Endothelial cell of umbilical vein (primary cell): ENCODE data around the gene SNED1. TPM values are rescaled to one million over a fixed set of nuclear protein-coding genes. Genes with fewer than 3 reads are reported as not detected.

Source experiments
- BruUV-seq: library from RNA; stranded (reverse); fragments of 400-500 nt; replicated peaks from 2 replicates; lab custom pipeline; 2021; lab: Mats Ljungman, UMichigan
- CTCF ChIA-PET: fragments of 300-600, 350-600 bp; sonication (Branson Sonifier 250); formaldehyde crosslinking; loops from one replicate; lab custom pipeline; 2021; ENCODE audit warnings: antibody characterized with exemption, inconsistent platforms; lab: Charles Lee
- POLR2A ChIA-PET: fragments of 300-600, 350-600 bp; sonication (Branson Sonifier 250); formaldehyde crosslinking; loops from one replicate; lab custom pipeline; 2021; ENCODE audit warnings: antibody characterized with exemption, inconsistent platforms; lab: Charles Lee
- DNase-seq: peaks from one replicate; pipeline ENCODE4 v3.0.0-alpha.2; 2011; ENCODE audit warnings: low read depth, low spot score
- FAIRE-seq: peaks from 2 replicates; lab custom pipeline; 2011; peaks lifted over from hg19 to GRCh38; lab: Jason Lieb, UNC
- H2AFZ ChIP-seq: 2 replicates; pipeline ENCODE4 v1.6.0; 2012; ENCODE audit warnings: low read depth, low read length, control low read depth, inconsistent platforms
- H3K27ac ChIP-seq: 2 replicates; pipeline ENCODE4 v1.5.1; 2011; ENCODE audit warnings: low read depth, mild to moderate bottlenecking, control low read depth, low read length, moderate library complexity; ENCODE audit not compliant: insufficient read depth
- H3K27me3 ChIP-seq, 2 experiments: 2 replicates each; pipeline versions ENCODE4 v1.6.0 to v1.6.1; 2011; ENCODE audit warnings: low read length in 2 of 2, mixed read lengths in 1 of 2; ENCODE audit not compliant: control insufficient read depth in 2 of 2, insufficient read depth in 2 of 2
- H3K36me3 ChIP-seq, 2 experiments: 2 replicates in 1 of 2; 3 replicates in 1 of 2; pipeline ENCODE4 v1.5.1; 2011; ENCODE audit warnings: low read length in 2 of 2, mild to moderate bottlenecking in 1 of 2, moderate library complexity in 1 of 2; ENCODE audit not compliant: control insufficient read depth in 2 of 2, insufficient read depth in 2 of 2; ENCODE audit errors: extremely low read depth in 1 of 2
- H3K4me1 ChIP-seq: 3 replicates; pipeline ENCODE4 v1.5.1; 2011; ENCODE audit warnings: mild to moderate bottlenecking, low read length; ENCODE audit not compliant: control insufficient read depth, insufficient read depth; ENCODE audit errors: extremely low read depth
- H3K4me2 ChIP-seq: 2 replicates; pipeline ENCODE4 v1.6.1; 2011; ENCODE audit warnings: low read length, control low read depth, mixed read lengths; ENCODE audit not compliant: insufficient read depth
- H3K4me3 ChIP-seq, 3 experiments: fragments of 200-600 bp in 1 of 3; sonication (generic), shearing (Covaris generic) in 1 of 3; replicated peaks in 1 of 3; 2 replicates each; pipeline ENCODE4 v1.5.1; 2011 to 2016; ENCODE audit warnings: control low read depth in 3 of 3, low read length in 3 of 3, mild to moderate bottlenecking in 2 of 3, inconsistent platforms in 1 of 3, low read depth in 1 of 3, moderate library complexity in 1 of 3; ENCODE audit not compliant: insufficient read depth in 1 of 3
- H3K79me2 ChIP-seq: 2 replicates; pipeline ENCODE4 v1.6.0; 2012; ENCODE audit warnings: low read length, inconsistent platforms; ENCODE audit not compliant: control insufficient read depth, insufficient read depth
- H3K9ac ChIP-seq: replicated peaks from 2 replicates; pipeline ENCODE3; 2011; ENCODE audit warnings: low read length, control low read depth; ENCODE audit not compliant: insufficient read depth; ENCODE audit errors: extremely low read depth
- H3K9me1 ChIP-seq: replicated peaks from 3 replicates; pipeline ENCODE4 v1.6.0; 2011; ENCODE audit warnings: mild to moderate bottlenecking, low read length; ENCODE audit not compliant: control insufficient read depth, insufficient read depth; ENCODE audit errors: extremely low read depth
- H3K9me3 ChIP-seq: replicated peaks from 2 replicates; pipeline ENCODE4 v1.5.1; 2012; ENCODE audit warnings: low read length, inconsistent platforms; ENCODE audit not compliant: control insufficient read depth, insufficient read depth
- H4K20me1 ChIP-seq: replicated peaks from 2 replicates; pipeline ENCODE3; 2011; ENCODE audit warnings: mild to moderate bottlenecking, low read length; ENCODE audit not compliant: control insufficient read depth, insufficient read depth; ENCODE audit errors: extremely low read depth
- CTCF ChIP-seq, 2 donors: IDR thresholded peaks; 1 replicate in 1 of 2; 2 replicates in 1 of 2; pipeline ENCODE4 v1.5.1; 2011; ENCODE audit warnings: low read length in 2 of 2, mild to moderate bottlenecking in 2 of 2, moderate library complexity in 2 of 2, control low read depth in 1 of 2, inconsistent platforms in 1 of 2, low read depth in 1 of 2; ENCODE audit not compliant: insufficient read depth in 1 of 2; ENCODE audit errors: extremely low read depth in 1 of 2
- EZH2 ChIP-seq: IDR thresholded peaks from 2 replicates; pipeline ENCODE4 v1.6.1; 2012; ENCODE audit warnings: borderline replicate concordance, low read depth, mild to moderate bottlenecking, moderate library complexity, low read length, inconsistent platforms; ENCODE audit not compliant: severe bottlenecking
- FOS ChIP-seq: IDR thresholded peaks from 2 replicates; pipeline ENCODE4 v1.6.1; 2011; ENCODE audit warnings: mild to moderate bottlenecking, low read length, moderate library complexity, borderline replicate concordance; ENCODE audit not compliant: insufficient read depth
- GATA2 ChIP-seq: IDR thresholded peaks from 2 replicates; pipeline ENCODE4 v1.7.0; 2011; ENCODE audit warnings: low read depth, mild to moderate bottlenecking, moderate library complexity, mixed read lengths, low read length; ENCODE audit not compliant: insufficient read length, insufficient read depth
- JUN ChIP-seq: IDR thresholded peaks from 2 replicates; pipeline ENCODE4 v1.6.1; 2011; ENCODE audit warnings: borderline replicate concordance, low read depth; ENCODE audit not compliant: insufficient read length, insufficient read depth
- MAX ChIP-seq: IDR thresholded peaks from 2 replicates; pipeline ENCODE4 v1.6.1; 2011; ENCODE audit not compliant: insufficient read depth, insufficient read length
- MYC ChIP-seq: IDR thresholded peaks from one replicate; pipeline ENCODE4 v1.6.1; 2011; ENCODE audit warnings: mild to moderate bottlenecking, low read depth, low read length
- POLR2A ChIP-seq: IDR thresholded peaks from 2 replicates; pipeline ENCODE4 v1.6.1; 2012; ENCODE audit warnings: low read depth, mild to moderate bottlenecking, control low read depth, low read length
- POLR2AphosphoS5 ChIP-seq: IDR thresholded peaks from 2 replicates; pipeline ENCODE4 v1.6.1; 2012; ENCODE audit warnings: low read depth, mild to moderate bottlenecking, control low read depth, low read length, moderate library complexity; ENCODE audit not compliant: insufficient read depth
- dilution Hi-C: fragments of 300-500 bp; cut with MboI; formaldehyde crosslinking; loops from one replicate; pipeline ENCODE4 v1.15.0; 2019; ENCODE audit warnings: low sequenced_read_pairs; ENCODE audit not compliant: extremely low pct_ligation_motif_present
- intact Hi-C: fragments of 100-400 bp; cut with micrococcal nuclease; formaldehyde crosslinking; loops from one replicate; pipeline ENCODE4 v1.10.0; 2022
- polyA plus RNA-seq, 4 experiments: library from polyadenylated mRNA; depleted of rRNA in 3 of 4; stranded (reverse) in 3 of 4; unstranded in 1 of 4; fragments of >200 nt; gene quantifications; 2 replicates each; pipeline versions ENCODE4 v1.2.1 to v1.2.3, GENCODE V29; 2011 to 2012; ENCODE audit warnings: missing spikeins in 1 of 4
- total RNA-seq: library from RNA; stranded (reverse); gene quantifications from 2 replicates; pipeline ENCODE4 v1.2.3, GENCODE V29; 2021

The SNED1 gene
- total and polyA plus RNA-seq, 2 donors (not counting 3 experiments of a cell fraction or from before 2014, with no cell fraction given) = 14.1 to 17.2 TPM

DNA sequence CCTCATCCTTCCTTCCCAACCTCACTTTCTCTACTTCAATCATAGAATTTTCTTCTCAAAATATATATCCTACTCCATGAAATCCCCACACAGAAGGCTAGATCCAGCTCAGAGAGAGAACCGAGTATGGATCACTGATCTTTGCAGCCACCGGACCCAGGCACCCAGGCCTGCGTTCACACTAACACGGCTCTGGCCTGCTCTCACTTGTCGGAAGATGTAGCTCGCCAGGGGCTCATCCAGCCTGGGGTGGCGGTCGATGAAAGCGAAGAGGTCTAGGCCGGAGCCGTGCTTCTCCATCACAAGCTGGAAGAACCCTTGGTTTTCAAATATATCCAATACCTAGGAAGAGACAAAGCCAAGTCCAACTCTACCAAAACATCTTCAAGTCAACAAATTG is 116.4 kb downstream of the SNED1 start:
- no peaks in the 10 kb centered on the region for H3K36me3 ChIP-seq
- ChIA-PET POLR2A (no interaction called here), CTCF (interaction anchor here (1.1 kb wide), 1 partner anchor 22 kb away, joined by 3 read pairs; no protein-coding TSS in a partner anchor)
- H3K9me1 ChIP-seq = no peaks in the 10 kb centered on the region
- intact Hi-C loops = no loop called here
- dilution Hi-C loops = no loop called here
- H3K79me2 ChIP-seq = no peaks in the 10 kb centered on the region
- H2AFZ ChIP-seq = no peak overlapping the region
- no peak for TF ChIP-seq MAX
- TF ChIP-seq EZH2 = no peak
- no peak for TF ChIP-seq POLR2AphosphoS5
- TF ChIP-seq JUN = no peak
- TF ChIP-seq POLR2A = no peak
- no peak for TF ChIP-seq CTCF (IDR thresholded peaks at IDR 0.05; ENCODE audit: extremely low read depth in 1 of 2, insufficient read depth in 1 of 2, low read depth in 1 of 2, low read length in 2 of 2)
- no peak for TF ChIP-seq GATA2
- TF ChIP-seq FOS = no peak
- TF ChIP-seq MYC = no peak
- DNase-seq = no peak
- H3K4me1 ChIP-seq = no peaks in the 10 kb centered on the region
- H3K9ac ChIP-seq = no peak overlapping the region
- BruUV-seq = no TSS peak
- H3K4me2 ChIP-seq = no peak overlapping the region
- no peaks in the 10 kb centered on the region for H4K20me1 ChIP-seq
- no peaks in the 10 kb centered on the region for H3K27me3 ChIP-seq
- no peak overlapping the region for H3K4me3 ChIP-seq
- FAIRE-seq = no peak
- H3K27ac ChIP-seq = no peak overlapping the region
- H3K9me3 ChIP-seq = no peaks in the 10 kb centered on the region
